DND-41 (cell line): ENCODE measurements around the gene DUOX2.

Experiments used
- CTCF ChIP-seq: IDR thresholded peaks from 2 replicates; pipeline ENCODE4 v1.5.1; 2012; ENCODE audit warnings: borderline replicate concordance, low read length, moderate library complexity, mild to moderate bottlenecking; ENCODE audit not compliant: poor library complexity, severe bottlenecking; ENCODE audit errors: extremely low read depth
- EZH2 ChIP-seq: IDR thresholded peaks from 3 replicates; pipeline ENCODE4 v1.6.1; 2012; ENCODE audit warnings: borderline replicate concordance, low read depth, mild to moderate bottlenecking, moderate library complexity, low read length, inconsistent platforms; ENCODE audit not compliant: severe bottlenecking

GRCh38 chr15:45143946-45144345 is 30.0 kb upstream of the DUOX2 start:
- TF ChIP-seq CTCF = no peak
- TF ChIP-seq EZH2 = no peak
